GM21529 (cell line): ENCODE results near the gene PLP2.

ENCODE experiments used
- ATAC-seq: cut with Tn5 transposase; IDR thresholded peaks from one replicate; pipeline ENCODE4 v1.9.1; 2021; ENCODE audit not compliant: unreplicated experiment

The PLP2 gene

DNA sequence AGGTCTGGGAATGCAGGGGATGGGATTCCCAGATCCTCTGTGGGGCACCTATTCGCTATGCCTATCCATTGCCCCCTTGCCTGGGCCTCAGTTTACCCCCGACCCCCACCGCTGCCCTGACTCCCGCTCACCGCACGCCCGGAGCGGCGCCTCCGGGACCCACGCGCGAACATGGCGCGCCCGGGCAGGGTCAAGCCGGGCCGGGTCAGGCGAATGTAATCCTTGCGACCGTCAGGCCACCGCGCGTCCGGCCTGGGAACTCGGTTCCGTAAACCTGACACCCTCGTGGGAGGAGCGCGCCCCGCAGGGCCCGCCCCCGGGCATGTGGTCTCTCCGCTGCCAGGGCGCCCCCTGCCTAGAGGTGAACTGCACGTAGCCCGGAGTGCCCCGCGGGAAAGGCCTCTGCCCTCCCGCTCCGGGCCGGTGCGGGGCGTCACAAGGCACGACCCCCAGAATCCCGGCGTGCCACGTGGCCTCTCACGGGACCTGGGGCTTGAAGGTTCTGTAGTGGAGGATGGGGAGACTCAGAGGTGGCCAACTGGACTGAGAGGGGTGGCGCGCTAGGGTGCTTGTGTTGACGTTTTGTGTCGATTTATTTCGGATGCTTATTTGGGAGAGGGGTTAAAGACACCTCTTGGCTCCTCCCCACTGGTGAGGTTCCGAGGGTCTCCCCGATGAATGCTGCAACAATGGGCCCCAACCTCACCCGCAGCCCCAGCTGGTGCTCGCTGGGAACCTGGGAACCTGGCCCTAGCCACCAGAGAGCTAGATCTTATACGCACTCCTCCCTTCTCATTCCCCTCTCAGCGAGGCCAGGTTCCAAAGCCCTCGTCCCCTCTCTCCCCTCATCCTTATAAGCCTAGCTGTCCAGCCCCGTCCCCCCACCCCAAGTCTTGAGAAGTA, 14.7 kb downstream of the PLP2 start, which contains the start of gene PRICKLE3:
Gene PRICKLE3, minus strand, starts transcription at position 249 of the 903 bp plus-strand sequence. Its CDS starts 76 bp downstream, at position 173.
- no peak for ATAC-seq

DNA sequence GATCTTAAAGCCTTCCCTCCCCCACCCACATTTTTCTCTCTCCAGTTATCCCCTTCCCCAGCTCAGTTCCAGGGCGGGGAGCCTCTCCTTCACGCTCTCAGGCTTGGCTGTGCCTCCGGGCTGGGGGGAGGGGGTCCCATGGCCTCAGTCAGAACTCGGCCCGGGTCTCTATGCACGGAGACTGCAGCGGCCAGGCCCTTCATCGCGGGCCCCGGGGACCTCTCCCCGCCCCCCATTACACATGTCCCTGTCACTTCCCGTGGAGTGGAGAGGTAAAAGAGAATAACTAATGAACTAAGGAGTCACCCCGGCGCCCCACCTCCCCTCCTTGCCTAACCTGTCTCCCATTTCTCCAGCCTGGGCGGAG, 15.3 kb downstream of the PLP2 start:
- no peak for ATAC-seq

DNA sequence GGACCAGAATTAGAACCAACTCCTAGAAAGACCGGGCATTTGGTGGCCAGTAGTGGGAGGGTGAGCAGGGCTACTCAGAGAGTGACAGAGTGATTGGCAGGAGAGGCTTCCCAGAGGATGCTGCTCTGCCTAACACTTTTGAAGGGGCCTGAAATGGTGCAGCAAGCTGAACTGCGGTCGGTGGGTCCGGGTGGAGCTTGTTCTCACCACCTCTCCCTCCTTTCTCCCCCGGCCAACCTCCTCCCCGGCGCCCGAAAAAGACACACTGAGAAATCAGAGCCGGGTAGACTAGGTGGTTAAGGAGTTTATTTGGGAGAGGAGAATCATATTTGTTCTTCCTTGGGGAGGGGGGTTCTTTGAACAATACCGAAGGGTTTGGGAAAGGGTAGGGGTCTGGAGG, 15.8 kb downstream of the PLP2 start:
- no peak for ATAC-seq

DNA sequence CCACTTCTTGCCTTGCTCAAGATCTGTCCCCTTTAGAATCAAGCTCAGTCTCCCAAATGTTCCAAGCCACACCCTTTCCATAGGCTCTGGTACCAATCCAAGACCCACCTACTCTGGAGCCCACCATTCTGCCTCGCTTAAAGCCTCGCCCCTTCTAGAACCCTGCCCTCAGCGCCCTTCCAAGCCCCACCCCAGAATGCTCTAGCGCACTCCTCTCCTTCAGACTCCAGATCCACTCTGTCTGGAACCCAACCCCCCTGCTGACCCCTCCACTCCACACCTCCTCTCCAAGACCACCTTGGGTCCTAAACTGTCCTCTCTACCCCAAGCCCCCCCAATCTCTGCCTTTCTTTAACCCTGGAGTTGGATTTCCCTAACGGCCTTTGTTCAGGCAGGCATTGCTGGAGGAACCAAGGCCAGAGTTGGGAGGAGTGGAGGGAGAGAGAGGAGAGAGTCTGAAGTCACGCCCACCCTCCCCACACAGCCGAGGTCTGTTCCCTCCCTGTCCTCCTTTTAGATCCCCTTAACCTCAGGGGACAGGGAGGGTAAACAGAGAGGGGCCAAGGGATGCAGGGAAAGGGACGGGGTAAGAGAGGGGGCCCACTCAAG, 16.9 kb downstream of the PLP2 start:
- ATAC-seq, result no peak

DNA sequence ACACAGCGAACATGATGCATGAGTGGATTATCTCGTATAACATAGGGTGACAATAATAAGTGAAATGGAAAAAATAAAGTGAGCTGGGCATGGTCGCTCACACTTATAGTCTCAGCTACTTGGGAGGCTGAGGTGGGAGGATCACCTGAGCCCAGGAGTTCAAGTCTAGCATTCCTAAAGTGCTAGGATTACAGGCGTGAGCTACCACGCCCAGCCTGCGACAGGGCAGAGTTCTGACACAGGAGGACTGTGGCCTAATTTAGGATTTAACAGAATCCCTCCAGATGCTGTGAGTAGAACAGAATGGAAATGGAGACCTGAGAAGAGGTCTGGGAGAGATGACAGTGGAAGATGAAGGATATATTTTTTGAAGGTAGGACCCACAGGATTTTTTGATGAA, 17.9 kb downstream of the PLP2 start:
- ATAC-seq, result no peak

DNA sequence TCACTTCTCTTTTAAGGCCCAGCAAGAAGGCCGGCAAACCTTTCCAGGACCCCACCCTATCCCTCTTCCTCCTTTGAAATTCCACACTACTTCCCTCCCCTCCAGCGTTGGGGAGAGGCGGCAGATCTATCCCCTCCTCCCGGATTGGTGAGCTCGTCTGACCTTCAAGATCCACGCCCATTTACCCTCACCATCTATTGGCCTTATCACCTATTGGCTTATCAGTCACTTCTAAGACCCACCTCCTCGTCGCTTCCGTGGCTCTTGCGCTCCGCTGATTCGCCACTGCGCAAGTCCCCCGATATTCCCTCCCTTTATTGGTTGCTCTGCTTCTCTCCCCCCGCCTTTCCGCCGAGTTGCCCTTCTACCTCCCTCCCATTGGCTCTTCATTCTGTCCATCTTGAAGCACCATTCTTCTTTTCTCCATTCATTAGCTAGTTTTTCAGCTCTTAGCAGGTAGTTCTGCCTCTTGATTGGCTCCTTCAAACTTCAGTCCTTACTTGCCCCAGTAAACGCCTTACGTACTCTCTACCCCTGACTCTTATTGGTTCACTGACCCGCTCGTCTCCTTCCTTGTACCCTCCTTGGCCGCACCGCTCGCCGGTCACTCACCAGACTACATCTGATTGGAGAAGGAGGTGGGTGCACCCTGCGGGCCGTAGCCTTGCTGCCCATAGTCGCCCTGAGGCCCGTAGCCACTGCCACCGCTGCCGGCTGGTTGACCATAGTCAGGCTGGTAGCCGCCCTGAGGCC, 19.3 kb downstream of the PLP2 start:
- peak; percentile 91 for ATAC-seq

DNA sequence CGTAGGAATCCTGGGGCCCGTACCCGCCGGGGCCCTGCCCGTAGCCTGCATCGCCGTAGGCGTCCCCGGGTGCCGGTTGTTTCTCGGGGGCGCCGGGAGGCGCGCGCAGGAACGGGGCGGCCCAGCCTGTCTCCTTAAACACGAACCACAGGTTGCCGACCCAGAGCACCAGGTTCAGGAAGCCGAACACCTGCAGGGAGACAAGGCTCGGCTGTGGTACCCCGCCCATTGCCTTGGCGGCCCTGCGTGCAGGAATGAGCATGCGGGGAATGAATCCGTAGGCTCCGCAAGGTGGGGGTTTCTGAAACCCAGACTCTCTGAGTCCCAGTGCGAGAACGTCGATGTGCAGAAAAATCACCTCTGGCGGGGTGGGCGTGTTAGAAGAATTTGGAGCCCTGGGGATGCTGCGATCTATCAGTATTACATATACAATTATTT, 19.9 kb downstream of the PLP2 start:
- no peak for ATAC-seq

DNA sequence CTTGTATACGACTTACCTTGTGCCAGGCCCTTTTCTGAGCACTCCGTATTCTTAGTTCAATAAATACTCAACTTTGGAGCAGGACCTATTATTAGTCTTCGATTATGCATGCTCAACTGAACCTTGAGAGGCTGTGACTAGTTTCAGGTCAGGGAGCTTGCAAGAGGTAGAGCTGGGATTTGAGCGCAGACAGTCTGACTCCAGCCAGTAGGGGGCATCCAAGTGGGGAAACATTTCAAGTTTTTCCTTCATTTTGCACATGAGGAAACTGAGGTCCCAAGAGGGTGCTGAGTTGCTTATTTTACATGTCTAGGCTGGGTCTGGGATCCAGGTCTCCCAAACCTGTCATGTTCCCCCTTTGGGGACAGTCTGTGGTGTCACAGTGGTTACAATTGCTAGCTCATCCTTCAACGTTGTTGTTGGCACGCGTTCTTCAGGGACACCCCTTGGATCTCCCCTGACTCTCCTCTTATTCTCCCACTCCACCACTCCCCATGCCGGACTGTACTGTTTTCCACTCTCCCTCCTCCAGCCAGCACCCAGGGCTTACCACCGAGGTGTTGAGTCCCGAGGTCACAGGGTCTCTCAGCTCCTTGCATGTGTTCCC, 21.1 kb downstream of the PLP2 start:
- no peak for ATAC-seq

DNA sequence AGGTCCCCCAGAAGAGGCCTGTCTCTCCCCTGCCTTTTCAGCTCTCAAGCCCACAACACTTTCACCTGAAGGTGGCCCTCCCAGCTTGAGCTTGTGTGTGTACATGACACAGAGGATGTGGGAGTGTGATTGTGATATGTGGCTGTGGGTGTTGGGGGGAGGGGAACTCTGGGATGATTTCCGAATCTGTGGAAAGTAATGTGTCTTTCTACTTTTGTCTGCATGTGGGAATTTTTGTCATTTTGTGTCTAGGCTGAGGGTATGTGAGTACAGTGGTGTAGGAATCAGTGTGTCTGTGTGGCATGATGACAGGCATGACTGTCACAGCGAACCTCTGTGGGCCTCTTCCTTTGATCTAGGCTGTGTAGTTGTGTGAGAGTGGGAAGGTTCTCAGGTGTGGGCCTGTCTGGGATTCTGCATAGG, 21.9 kb downstream of the PLP2 start:
- no peak for ATAC-seq

DNA sequence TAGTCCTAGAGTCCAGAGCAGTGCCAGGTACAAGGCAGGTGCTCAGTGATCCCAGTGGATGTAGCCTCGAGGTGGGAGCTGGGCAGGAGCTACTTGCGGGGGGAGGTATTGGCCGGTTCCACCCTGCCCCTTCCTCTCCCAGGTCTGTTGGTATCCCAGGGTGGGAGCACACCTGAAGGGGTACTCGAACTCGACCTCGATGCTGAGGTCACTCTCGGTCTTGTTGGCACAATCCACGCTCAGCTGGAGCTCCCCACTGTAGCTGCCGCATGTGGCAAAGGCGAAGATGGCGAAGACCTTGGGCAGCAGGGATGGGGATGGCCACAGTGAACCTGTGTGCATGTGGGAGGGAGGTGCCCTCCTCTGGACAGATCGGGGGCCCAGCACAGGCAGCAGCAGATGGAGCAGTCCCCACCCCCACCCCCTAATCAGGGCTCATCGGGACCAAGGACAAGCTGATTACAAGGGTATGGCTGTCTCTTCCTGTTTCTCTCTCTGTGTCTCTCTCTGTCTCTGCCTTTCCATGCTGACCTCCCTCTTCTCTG, 25.9 kb downstream of the PLP2 start:
- ATAC-seq, result no peak

DNA sequence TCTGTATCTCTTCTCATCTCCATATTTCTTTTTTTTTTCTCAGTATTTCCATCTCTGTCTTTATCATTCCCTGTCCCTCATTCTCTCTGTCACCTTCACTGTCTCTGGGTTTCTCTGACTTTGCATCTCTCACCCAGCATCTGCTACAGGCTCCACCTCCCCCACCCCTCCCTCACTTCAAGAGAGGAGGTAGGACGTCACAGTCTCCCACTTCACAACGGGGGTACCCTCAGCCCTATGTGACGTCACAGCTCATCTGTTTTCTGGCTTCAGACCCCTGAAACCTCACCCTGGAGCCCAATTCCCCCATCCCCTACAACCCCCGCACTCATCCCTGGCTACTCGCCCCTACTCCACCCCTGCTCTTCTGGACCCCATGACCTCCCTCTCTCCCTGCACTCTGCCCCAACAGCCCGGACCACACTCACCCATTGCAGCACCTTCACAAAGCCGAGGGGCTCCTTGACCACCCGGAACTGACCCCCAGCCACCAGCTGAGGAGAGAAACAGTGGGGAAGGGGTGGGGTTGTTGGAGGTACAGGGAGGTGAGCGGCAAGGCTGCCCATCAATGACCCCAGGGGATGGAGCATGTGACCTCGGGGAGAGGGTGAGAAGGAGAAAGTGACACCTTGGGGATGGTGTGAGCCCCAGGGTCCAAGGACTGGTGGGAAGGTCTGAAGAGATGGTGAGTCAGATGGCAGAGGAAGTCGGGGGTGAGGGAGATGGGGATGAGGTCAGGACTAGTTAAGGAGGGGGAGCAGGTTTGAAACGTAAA, 27.0 kb downstream of the PLP2 start:
- no peak for ATAC-seq

DNA sequence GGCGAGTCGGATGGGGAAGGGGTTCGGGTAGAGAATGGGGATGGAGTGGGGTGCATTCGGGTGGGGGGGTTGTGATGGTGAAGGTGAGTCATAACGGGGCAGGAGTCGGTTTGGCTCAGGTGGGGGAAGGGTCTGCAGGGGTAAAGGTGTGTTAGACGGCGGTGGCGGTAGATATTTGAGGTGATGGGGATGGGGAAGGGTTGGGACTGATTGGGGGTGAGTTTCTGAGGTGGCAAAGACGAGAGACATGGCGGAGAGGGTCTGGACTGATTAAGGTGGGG, 27.6 kb downstream of the PLP2 start:
- ATAC-seq, result no peak

DNA sequence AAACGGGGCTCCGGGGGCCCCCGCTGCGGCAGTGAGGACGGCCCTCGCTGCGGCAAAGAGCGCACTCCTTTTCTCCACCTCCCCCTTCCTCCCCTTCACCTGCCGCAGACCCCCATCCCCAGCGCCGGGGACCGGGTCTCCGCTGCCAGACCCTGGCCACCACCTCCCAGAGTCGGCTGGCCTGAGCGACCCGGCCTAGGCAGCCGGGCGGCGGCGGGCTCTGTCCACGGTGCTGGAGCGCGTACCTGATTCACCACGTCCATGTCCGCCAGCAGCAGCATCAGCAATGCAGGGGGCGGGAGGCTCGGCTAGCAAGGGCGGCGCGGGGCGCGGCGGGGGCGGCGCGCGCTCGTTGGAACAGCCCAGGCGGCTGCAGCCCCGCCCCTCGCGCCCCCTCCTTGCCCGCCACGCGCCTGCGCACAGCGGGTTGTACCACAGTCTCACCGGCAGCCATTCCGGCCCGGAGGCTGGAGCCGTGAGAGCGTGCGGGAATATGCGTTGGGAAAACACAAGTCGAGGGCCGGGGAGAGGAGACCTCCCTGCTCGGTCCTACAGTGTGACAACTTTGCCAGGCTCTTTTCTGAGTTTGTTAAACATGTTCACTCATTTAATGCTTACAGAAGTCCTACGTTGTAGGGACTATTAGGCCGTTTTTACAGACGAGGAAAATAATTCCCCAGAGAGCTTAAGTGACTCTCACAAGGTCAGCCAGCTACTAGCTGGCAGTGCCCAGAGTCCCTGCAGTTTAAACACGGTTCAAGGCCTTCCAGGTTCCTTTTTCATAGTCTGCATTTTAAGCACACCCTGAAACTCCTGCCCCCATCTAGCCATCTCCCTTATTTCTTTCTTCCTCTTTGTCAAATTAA, 28.4 kb downstream of the PLP2 start, which contains the start of gene SYP:
Gene SYP, minus strand, starts transcription at position 288 of the 866 bp plus-strand sequence. Its CDS starts 7 bp downstream, at position 281.
- ATAC-seq, result peak; percentile 95

DNA sequence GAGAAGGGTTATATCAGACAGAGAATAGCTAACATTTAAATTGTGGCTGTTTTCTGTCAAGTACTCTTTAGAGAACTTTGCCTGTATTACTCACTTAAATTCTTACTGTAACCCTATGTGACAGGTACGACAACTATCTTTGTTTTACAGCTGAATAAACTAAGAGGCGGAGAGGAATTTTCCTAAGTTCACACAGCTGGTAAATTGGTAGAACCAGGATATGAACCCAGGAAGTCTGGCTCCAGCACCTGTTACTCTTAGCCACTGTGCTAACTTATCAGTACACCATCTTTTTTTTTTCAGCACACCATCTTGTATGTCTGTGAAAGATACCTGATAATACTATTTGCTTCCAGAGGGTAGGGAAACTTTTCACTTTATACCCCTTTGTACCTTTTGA, 30.3 kb downstream of the PLP2 start:
- ATAC-seq, result no peak

DNA sequence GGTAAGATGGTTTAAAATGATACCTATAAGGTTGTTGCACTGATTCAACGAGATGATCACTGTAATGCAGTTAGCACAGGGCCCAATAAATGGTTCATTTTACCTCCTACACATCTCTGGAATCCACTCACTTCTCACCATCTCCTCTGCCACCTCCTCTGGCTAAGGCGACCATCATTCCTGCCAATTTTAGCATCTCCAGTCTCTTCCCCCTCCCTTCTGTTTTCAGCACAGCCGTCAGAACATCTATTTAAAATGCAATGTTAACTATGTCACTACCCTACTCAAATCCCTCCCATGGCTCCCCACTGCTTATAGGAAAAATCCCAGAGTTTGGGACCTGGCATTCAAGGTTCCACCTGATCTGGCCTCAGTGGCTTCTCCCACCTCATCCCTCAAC, 31.8 kb downstream of the PLP2 start:
- no peak for ATAC-seq

DNA sequence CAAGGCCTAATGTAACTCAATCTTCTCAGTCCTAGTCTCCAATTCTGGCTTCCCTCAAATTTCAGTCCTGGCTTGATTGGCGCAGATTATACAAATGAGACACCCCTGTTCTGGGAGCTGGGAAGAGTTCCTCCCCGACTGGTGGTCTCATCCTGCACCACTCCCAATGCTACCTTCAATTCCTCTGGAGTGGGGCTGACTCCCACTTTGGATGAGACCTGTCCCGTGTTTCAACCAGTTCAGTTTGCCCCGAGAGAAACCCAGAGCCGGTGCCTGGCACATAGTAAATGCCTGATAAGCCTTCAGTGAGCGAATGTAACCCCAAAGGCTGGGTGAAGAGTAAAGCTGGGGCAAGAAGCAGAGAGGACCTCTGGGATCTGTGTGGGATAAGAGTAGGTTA, 32.3 kb downstream of the PLP2 start:
- ATAC-seq, result no peak

DNA sequence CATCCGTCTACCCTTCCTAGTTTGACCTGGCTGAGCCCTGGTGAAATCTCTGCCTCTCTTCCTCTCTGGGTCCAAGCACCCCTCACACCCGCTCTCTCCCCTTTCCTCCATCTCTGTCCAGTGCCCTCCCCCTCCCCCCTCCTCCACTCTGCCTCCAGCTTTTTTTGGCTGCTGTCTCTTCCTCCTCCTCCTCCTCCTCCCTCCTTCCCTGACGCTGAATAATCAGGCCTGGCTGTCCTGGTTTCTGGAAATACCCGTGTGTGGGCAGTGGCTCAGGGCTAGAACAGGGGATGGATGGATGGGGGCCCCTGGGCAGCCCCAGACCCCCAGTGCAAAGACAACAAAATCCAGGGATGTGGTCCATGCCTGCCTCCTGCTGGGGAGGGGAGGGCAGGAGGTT, 33.0 kb downstream of the PLP2 start:
- ATAC-seq, result no peak

DNA sequence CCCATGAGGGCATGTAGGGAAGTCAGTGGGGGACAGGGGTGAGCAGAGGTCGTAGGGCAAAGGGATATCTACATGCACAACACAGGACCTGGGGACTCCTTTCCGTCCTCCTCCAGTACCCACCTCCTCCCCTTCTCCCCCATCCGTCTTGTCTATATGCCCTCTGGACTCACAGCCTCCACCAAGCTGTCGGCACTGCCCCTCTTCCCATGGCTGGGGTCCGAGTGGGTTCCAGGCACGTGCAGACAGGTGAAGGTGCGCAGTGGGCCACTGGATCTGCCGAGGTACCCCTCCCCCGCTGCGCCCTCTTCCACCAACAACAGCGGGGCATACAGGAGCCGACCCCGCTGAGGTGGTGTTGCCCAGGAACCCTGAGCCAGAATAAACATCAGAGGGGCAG, 33.7 kb downstream of the PLP2 start:
- no peak for ATAC-seq

DNA sequence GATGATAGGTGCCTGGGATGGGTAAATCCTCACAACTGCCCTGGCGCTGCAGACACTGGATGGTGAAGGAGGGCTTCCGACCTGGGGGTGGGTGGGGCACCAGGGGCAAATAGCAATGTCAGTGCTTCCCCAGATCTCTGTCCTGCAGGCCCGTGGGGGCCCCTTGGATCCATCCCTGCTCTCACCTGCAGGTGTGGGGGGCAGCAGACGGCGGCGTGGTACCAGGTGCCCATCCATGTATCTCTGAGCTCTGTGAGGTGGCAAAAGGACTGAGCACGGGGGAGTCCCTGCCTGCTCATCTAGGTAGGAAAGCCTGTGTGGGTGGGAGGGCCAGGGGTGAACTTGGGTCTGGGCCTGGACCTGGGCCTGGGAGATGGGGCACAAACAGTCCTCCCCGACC, 34.8 kb downstream of the PLP2 start:
- ATAC-seq, result no peak
